CD4-positive, alpha-beta T cell treated with Interleukin-2 at 100 ng/mL for 4 hours (primary cell): ENCODE measurements around the gene CD207.
"Not testable (repeated sequence)": the region's sequence is repeated elsewhere in the genome, so short reads cannot be mapped to it uniquely, and the experiment has no call there.

Experiments used
- DNase-seq: peaks from one replicate; pipeline ENCODE4 v3.0.0-alpha.2; 2020; ENCODE audit warnings: low spot score

CD207 gene

DNA sequence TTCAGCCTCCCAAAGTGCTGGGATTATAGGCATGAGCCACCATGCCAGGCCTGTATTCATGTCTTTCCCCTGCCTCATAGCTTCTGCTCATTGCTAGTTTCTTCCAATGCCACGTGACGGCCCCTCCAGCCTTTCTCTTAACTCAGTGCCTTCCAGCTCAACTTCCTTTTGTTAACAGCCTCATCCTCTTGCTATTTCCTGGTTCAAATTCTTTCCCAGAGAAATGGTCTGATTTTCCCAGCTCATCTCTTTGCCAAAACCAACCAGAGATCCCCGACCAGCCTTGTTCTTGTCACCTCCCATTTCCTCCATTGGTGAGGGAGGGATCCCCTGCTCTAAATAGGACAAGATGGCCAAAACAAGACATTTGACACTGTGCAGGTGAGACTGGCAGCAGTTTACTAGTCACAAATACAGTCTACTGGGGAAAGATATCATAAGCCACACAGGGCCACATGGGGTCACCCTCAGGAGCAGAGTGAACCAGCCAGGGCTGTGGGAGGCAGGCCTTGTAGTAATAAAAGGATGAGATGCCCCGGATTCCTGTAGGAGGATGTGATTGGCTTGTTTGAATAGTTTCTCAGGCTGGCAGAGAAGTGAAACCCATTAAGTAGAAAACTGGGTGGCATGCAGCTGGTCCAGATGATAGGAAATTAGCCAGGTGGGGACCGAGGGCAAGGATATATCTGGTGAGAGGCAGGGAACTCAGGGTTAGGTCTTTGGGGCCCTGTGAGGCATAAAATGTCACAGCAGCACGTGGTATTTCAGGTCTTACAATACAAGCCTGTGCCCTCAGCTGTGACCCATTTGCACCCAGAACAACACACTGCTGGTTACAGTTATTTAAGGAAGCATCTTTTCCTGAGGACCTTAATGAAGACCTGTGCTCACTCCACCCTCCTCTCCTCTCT is 6.4 kb downstream of the CD207 start:
- no peak for DNase-seq

- no peak for DNase-seq
Observed at GRCh38 chr2:70828115-70828514, 7.5 kb downstream of the CD207 start.

- no peak for DNase-seq
Observed at GRCh38 chr2:70827388-70827787, 8.2 kb downstream of the CD207 start.

DNA sequence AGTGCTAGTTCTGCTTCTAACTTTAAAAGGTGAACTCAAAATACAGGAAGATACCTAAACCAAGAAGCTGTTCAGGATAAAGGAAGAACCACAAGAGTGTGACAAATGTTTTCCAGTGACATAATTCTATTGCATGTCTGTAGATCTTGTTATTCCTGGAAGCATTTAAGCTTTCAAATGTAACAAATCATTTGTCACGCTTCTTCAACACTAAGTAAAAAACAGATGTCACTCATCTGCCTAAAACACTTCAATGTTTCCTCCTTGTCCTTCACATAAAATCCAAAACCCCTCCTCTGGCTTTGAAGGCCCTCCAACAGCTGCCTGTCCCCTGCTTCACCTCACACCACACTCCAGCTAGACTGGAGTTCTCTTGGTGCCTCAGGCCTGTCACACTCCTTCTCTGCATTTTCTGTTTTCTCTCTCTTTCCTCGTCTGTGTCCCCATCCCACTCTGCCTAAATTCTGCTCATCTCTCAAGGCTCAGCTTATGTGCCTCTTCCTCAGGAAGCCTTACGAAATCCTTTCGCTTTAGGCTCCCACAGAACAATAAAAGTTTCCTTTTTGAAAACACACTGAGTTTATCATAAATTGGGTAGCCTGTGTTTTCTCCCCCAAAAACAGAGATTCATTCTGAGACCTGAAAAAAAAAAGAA is 8.8 kb downstream of the CD207 start:
- DNase-seq: no peak

- DNase-seq: no peak
Observed at GRCh38 chr2:70823249-70823648, 12.4 kb downstream of the CD207 start.

- no peak for DNase-seq
Observed at GRCh38 chr2:70822843-70823242, 12.8 kb downstream of the CD207 start.

DNA sequence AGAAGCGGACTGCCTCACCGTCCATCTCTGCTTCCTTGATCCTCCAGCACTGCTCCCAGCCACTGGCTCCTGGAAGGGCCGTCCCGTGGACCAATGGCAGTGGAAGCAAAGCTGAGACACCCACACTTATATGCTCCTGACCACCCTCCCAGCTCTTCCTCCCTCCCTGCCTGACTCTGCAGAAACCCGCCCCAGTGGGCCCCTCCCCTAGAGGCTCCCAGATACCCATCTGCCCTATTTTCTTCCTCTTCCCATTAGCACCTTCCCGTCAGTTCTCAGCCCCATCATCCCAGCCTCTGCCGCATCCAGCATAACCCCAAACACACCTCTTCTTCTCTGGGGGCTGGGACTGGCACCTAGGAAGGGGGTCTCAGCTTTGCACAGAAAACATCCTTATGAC is 15.1 kb downstream of the CD207 start, which contains the start of gene CLEC4F:
TSS of gene CLEC4F (minus strand) at position 101 of the 400 bp plus-strand sequence. CDS start at position 25, 76 bp downstream.
- no peak for DNase-seq

GRCh38 chr2:70817284-70817954 is 18.2 kb downstream of the CD207 start:
- no peak for DNase-seq

GRCh38 chr2:70816726-70817125 is 18.9 kb downstream of the CD207 start:
- DNase-seq: no peak

DNA sequence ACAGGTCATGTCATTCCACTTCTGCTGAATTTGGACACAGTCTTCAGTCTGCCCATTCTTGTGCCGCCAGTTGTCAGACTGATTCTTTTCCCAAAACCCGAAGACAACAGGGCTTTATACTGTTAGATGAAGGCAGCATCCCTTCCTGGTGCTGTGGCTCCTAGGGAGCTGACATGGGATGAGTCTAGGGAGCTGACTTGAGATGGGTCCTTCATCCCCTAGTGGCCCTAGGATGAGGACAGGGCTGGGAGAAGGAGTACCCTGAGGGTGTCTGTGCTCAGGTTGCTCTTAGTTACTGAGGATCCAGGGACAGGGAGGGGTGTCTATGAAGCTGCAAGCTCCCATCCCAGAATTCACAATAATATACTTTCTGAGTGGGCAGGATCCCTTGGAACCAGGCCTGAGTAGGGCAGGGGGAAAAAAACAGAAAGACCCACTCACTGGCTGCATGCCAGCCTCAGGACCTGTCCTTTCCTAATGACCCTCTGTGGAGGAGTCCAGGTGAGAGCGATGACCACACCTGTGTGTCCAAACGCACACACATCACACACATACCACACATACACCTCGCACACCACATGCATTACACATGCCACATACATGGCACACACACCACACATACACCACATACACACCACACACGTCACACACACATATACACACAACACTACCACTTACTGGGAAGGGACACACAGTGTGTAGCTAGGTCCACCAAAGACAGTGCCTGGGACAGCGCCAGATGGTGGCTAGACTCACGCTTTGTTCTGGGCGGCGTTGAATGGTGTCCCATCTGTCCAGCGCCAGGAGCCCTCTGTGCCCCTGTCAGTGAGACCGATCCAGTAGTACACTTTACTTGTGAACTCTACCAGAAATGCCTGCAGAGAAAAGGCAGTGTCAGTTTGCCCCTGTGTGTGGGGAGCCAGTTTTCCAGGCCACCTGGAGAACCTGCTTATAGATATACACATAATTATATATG is 26.3 kb downstream of the CD207 start:
- no peak for DNase-seq

- no peak for DNase-seq
Observed at GRCh38 chr2:70807828-70808118, 27.8 kb downstream of the CD207 start.

DNA sequence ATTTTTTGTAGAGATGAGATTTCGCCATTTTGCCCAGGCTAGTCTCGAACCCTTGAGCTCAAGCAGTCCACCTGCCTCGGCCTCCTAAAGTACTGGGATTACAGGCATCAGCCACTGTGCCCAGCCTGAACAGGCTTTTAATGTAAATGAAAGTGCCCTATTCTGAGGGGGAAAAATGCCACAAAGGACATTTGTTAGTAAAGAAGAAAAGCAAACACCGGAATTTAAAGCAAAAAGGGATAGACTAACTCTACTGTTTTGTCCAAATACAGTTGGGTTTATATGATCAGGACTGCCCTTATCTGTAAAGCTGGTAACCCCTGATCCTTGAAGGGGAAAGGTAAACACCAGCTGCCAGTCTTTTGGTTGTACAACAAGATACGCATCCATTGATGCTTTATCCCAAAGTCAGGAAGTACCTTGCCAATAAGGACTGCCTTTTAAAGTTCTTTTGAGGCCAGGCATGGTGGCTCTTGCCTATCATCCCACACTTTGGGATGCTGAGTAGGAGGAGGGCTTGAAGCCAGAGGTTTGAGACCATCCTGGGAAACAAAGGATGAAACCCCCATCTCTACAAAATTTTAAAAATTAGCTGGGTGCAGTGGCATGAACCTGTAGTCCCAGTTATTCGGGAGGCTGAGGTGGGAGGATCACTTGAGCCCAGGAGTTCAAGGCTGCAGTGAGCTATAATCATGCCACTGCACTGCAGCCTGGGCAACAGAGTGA is 28.4 kb downstream of the CD207 start:
- DNase-seq: no peak

- no peak for DNase-seq
Observed at GRCh38 chr2:70806620-70807019, 29.0 kb downstream of the CD207 start.

DNA sequence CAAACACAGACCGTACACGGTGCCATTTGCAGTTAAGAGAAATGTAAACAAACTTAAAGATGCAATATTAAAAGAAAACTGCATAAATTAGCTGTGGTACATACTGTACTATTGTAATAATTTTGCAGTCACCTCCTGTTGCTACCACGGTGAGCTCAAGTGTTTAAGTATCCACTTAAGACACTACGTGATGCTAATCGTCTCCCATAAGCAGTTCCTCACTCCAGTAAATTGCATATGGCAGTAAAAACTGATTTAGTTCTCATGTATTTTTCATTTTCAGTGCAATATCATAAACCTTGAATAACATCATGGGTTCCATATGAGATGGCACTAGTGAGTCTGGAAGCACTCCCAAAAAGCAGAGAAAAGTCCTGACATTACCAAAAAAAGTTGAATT is 29.6 kb downstream of the CD207 start:
- DNase-seq: no peak

GRCh38 chr2:70801607-70802263 is 33.9 kb downstream of the CD207 start:
- DNase-seq: no peak

DNA sequence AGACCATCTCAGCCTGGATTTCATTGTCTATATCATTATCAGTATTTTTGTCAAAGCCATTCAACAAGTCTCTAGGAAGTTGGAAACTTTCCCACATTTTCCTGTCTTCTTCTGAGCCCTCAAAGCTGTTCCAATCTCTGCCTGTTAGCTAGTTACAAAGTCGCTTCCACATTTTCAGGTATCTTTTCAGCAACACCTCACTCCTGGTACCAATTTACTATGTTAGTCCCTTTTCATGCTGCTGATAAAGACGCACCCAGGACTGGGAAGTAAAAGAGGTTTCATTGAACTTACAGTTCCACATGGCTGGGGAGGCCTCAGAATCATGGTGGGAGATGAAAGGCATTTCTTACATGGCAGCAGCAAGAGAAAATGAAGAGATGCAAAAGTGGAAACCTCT is 35.9 kb downstream of the CD207 start:
- no peak for DNase-seq

DNA sequence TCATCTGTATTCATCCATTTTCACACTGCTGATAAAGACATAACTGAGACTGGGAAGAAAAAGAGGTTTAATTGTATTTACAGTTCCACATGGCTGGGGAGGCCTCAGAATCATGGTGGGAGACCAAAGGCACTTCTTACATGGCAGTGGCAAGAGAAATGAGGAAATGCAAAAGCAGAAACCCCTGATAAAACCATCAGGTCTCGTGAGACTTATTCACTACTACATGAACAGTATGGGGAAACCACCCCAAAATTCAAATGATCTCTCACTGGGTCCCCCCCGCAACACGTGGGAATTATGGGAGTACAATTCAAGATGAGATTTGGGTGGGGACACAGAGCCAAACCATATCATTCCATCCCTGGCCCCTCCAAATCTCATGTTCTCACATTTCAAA is 37.6 kb downstream of the CD207 start:
- not testable (repeated sequence) for DNase-seq

DNA sequence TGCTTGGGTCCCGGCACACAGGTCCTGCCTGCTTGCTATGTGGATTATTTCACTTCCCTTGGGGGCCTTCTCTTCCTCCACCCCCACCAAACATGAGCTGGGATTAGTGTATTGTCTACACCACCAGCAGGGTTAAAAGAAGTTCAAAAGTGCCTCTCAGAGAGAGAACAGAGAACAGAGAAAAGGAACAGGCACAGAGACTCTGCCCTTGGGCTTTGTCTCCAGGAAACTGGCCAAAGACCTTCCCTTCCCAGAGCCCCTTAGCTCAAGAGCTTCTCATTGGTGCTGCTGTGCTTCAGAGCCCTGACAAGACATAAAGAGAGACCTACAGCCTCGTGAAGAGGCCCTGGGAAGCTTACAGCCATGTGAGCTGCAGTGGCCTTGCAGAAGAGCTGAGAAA is 38.1 kb downstream of the CD207 start:
- no peak for DNase-seq

- no peak for DNase-seq
Observed at GRCh38 chr2:70796262-70796661, 39.4 kb downstream of the CD207 start.

DNA sequence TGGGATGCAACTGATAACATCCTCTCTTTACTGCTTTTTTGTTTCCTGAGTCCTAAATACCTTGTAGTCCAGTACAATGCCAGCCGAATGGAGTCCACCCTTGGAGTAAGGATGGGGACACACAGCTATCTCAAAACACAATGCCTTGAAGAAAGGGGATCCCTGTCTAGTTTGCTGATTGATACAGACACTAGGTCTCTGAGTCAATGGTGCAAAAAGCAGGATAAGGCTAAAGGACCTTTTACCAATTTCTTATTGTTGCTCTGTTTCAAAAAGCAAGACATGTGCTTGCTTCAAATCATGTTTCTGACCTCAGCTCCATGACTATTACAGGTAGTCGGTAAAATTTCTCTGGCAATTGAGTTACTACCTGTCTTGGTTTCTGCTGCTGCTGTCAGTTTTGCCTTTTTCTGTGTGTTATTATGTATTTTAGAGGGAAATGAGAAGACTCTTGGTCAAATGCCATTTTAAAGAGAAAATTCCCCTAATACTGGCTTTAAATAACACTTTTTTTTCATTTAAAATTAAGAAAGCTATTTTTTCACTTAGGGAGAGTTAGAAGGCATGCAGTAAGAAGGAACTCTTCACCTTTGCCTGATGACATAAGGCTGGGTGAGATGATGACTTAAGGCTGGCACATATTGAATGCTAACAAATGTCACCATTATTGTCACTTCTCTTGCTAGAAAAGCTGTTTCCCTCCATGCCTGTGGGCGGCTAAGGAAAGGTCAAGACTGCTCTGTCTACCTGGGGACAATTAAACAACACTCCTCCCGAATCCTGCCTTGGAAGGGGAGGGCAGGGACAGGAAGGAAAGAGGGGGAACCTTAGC is 40.2 kb downstream of the CD207 start:
- DNase-seq: no peak
